ENCODE measurements around the gene LGI4. TPM values are rescaled to one million over a fixed set of nuclear protein-coding genes. Genes with fewer than 3 reads are reported as not detected.

The LGI4 gene
- total RNA-seq, 1 experiment from 2014 or later, result 0.43 TPM

DNA sequence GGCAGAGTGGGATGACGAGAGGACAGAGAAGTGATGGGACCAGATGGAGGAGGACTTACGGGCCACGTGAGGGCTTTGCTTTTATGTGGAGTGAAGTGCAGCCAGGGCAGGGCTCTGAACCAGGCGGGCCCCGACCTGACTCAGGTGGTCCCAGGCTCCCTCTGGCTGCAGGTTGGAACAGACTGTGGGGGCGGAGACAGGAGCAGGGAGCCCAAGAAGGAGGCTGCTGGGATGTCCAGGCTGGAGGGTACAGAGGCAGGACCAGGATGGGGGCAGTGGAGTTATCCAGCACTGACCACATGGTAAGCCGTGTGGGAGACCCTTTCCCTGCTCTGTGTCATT is 21.8 kb upstream of the LGI4 start:
- intact Hi-C loops (cut with micrococcal nuclease; ENCODE audit: unreplicated experiment), result no loop called here
- Mint-ChIP-seq H3K4me3 (ENCODE audit: unreplicated experiment) (no peak overlapping the region), H3K27me3 (ENCODE audit: insufficient read depth, unreplicated experiment) (peaks cover 18% of the 10 kb centered on the region), H3K27ac (ENCODE audit: unreplicated experiment) (no peak overlapping the region), H3K9me3 (ENCODE audit: unreplicated experiment) (no peaks in the 10 kb centered on the region), H3K36me3 (ENCODE audit: insufficient read depth, unreplicated experiment) (peaks cover 7% of the 10 kb centered on the region), H3K4me1 (ENCODE audit: low read depth, unreplicated experiment) (peaks cover 13% of the 10 kb centered on the region)
- peaks cover 11% of the 10 kb centered on the region; the same call in 1 of the 2 replicates for H3K4me1 ChIP-seq
- no peak for DNase-seq
- H3K27me3 ChIP-seq (replicated peaks; ENCODE audit: control insufficient read depth, insufficient read depth, low read length), result no peaks in the 10 kb centered on the region
- TF ChIP-seq, protein P1, sequence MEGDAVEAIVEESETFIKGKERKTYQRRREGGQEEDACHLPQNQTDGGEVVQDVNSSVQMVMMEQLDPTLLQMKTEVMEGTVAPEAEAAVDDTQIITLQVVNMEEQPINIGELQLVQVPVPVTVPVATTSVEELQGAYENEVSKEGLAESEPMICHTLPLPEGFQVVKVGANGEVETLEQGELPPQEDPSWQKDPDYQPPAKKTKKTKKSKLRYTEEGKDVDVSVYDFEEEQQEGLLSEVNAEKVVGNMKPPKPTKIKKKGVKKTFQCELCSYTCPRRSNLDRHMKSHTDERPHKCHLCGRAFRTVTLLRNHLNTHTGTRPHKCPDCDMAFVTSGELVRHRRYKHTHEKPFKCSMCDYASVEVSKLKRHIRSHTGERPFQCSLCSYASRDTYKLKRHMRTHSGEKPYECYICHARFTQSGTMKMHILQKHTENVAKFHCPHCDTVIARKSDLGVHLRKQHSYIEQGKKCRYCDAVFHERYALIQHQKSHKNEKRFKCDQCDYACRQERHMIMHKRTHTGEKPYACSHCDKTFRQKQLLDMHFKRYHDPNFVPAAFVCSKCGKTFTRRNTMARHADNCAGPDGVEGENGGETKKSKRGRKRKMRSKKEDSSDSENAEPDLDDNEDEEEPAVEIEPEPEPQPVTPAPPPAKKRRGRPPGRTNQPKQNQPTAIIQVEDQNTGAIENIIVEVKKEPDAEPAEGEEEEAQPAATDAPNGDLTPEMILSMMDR (IDR thresholded peaks at IDR 0.05; ENCODE audit: insufficient read depth in 1 of 2, low read depth in 1 of 2, low read length in 1 of 2, severe bottlenecking in 1 of 2, unreplicated experiment in 1 of 2), result no peak
- CTCF ChIA-PET, result no interaction called here
- POLR2A ChIA-PET, result no interaction called here
- no peaks in the 10 kb centered on the region; the same call in 1 of the 2 replicates for H3K9me3 ChIP-seq
- BruUV-seq (replicated peaks), result no TSS peak
- no peak overlapping the region for H3K4me3 ChIP-seq (ENCODE audit: low read depth, low read length)
- no peaks in the 10 kb centered on the region for H3K36me3 ChIP-seq (ENCODE audit: control insufficient read depth, insufficient read depth, low read length)

GRCh38 chr19:35155981-35156672 is 21.3 kb upstream of the LGI4 start:
- no TSS peak for BruUV-seq (replicated peaks)
- Mint-ChIP-seq H3K27ac (ENCODE audit: unreplicated experiment) (no peak overlapping the region), H3K27me3 (ENCODE audit: insufficient read depth, unreplicated experiment) (peaks cover 21% of the 10 kb centered on the region), H3K9me3 (ENCODE audit: unreplicated experiment) (no peaks in the 10 kb centered on the region), H3K4me3 (ENCODE audit: unreplicated experiment) (no peak overlapping the region), H3K36me3 (ENCODE audit: insufficient read depth, unreplicated experiment) (peaks cover 7% of the 10 kb centered on the region), H3K4me1 (ENCODE audit: low read depth, unreplicated experiment) (peaks cover 13% of the 10 kb centered on the region)
- Histone ChIP-seq H3K4me3 (ENCODE audit: low read depth, low read length) (no peak overlapping the region), H3K4me1 (peaks cover 11% of the 10 kb centered on the region; the same call in 1 of the 2 replicates), H3K36me3 (ENCODE audit: control insufficient read depth, insufficient read depth, low read length) (no peaks in the 10 kb centered on the region), H3K27me3 (replicated peaks; ENCODE audit: control insufficient read depth, insufficient read depth, low read length) (no peaks in the 10 kb centered on the region), H3K9me3 (no peaks in the 10 kb centered on the region)
- ChIA-PET POLR2A (no interaction called here), CTCF (no interaction called here)
- DNase-seq, result no peak
- intact Hi-C loops (cut with micrococcal nuclease; ENCODE audit: unreplicated experiment), result no loop called here
- TF ChIP-seq, protein P1 (IDR thresholded peaks at IDR 0.05; ENCODE audit: insufficient read depth in 1 of 2, low read depth in 1 of 2, low read length in 1 of 2, severe bottlenecking in 1 of 2, unreplicated experiment in 1 of 2), result no peak

DNA sequence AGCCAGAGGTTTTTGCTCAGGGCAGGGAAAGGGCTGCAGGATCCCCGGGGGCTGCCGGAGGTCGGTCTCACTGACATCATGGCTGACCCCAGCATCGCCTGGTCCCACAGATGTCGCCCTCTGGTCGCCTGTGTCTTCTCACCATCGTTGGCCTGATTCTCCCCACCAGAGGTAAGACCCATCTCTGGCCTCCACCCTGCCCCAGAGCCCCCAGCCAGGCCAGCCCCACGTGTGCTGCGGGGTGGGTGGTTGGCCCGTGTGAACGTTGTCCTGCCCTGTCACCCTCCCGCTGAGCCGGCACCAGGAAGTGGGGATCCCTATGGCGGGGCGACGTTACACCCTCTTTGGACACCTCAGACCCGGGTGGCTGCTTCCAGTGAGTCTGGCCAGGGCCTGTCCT is 20.6 kb upstream of the LGI4 start:
- no TSS peak for BruUV-seq (replicated peaks)
- Mint-ChIP-seq H3K4me3 (ENCODE audit: unreplicated experiment) (peak overlapping the region; percentile 96), H3K4me1 (ENCODE audit: low read depth, unreplicated experiment) (peaks cover 13% of the 10 kb centered on the region), H3K27ac (ENCODE audit: unreplicated experiment) (peak overlapping the region; percentile 78), H3K36me3 (ENCODE audit: insufficient read depth, unreplicated experiment) (peaks cover 7% of the 10 kb centered on the region), H3K9me3 (ENCODE audit: unreplicated experiment) (no peaks in the 10 kb centered on the region), H3K27me3 (ENCODE audit: insufficient read depth, unreplicated experiment) (peaks cover 21% of the 10 kb centered on the region)
- no peak for DNase-seq
- Histone ChIP-seq H3K27me3 (replicated peaks; ENCODE audit: control insufficient read depth, insufficient read depth, low read length) (no peaks in the 10 kb centered on the region), H3K9me3 (no peaks in the 10 kb centered on the region), H3K4me1 (peaks cover 11% of the 10 kb centered on the region; the same call in 1 of the 2 replicates), H3K36me3 (ENCODE audit: control insufficient read depth, insufficient read depth, low read length) (no peaks in the 10 kb centered on the region), H3K4me3 (ENCODE audit: low read depth, low read length) (no peak overlapping the region)
- CTCF ChIA-PET, result no interaction called here
- intact Hi-C loops (cut with micrococcal nuclease; ENCODE audit: unreplicated experiment), result no loop called here
- POLR2A ChIA-PET, result no interaction called here
- TF ChIP-seq, protein P1 (IDR thresholded peaks at IDR 0.05; ENCODE audit: insufficient read depth in 1 of 2, low read depth in 1 of 2, low read length in 1 of 2, severe bottlenecking in 1 of 2, unreplicated experiment in 1 of 2), result no peak

Data from Caco-2 (cell line).